NCI-H2196 treated with DMSO at 0.1 percent for 48 hours (cell line): ENCODE measurements around the gene PPP2R5C.

Experiments used
- DNase-seq: peaks from one replicate; lab custom pipeline; 2025; ENCODE audit not compliant: unreplicated experiment; lab: John Stamatoyannopoulos, UW

The PPP2R5C gene

DNA sequence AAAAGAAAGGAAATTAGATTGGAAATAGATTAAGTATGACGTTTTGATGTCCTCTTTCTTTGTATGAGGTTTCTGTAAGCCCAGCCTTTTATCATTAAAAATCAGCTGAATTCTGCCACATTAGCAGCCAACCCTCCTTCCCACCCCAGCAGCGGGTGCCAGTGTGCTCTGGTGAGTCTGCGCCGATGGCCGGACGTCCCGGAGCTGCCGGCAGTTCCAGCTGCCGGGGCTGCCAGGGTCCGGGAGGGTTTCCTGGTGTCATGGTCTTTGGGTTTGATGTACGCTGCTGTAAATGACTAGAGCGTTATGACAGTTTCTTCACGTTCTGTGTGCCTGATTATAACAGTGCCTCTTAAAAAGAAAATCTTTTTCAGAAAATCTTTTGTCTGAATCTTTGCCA, 151.3 kb downstream of the PPP2R5C start:
- no peak for DNase-seq

DNA sequence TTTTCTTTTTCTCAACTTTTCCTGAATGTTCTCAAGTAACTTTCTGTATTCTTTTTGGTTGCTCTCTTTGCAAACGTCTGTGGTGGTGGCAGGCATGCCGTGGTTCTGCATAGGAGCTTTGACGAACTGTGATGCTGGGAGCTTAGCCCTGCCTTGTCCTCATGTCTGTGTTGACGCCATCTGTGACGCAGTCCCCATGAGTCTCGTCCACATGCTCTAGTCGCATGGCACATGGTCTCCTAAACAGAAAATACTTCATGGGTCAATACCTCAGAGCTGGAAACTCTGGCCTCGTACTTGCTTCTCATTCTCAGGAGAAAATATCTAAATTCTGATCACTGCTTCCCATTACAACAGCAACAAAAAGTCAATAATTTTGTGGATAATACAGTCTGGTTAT, 152.6 kb downstream of the PPP2R5C start:
- no peak for DNase-seq

DNA sequence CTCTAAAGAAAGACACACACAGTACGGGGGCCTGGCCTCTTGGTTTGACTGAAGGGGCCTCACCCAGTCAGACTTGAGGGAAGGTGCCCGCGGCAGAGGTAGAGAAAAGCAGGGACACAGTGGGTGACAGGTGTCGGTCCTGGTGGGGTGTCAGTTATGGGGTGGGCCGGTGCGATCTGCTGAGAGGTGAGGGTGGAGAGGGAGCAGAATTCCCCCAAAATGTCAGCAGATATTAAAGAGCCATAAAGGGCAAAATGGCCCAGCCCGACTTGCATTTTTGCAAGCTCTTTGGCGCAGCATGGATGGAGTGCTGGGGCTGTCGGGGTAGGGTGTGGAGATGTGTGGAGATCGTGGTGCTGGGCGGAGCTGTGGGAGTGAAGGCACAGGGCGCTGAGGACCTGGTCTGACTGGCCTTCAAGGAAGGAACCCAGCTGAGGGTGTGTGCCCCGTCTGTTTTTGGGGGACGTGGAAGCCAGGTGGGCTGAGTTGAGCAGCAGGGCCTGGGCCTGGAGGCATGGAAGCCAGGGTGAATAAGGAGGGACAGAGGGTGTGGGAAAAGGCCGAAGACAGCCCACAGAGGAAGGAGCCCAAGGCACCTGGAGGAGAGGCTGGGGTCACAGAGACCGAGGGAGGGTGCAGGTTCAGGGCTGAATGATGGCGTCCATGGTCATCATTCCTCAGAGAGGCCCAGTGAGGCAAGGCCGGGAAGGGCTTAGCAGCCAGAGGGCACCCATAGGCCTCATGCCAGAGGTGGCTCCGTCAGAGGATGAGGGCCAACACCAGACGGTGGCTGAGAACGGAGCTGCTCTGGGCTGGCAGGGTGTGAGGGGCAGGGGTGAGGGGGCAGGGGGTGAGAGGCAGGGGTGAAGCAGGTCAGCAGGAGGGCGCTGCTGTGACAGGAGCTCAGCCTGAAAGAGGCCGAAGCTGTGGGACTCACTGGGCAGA, 154.6 kb downstream of the PPP2R5C start:
- no peak for DNase-seq

DNA sequence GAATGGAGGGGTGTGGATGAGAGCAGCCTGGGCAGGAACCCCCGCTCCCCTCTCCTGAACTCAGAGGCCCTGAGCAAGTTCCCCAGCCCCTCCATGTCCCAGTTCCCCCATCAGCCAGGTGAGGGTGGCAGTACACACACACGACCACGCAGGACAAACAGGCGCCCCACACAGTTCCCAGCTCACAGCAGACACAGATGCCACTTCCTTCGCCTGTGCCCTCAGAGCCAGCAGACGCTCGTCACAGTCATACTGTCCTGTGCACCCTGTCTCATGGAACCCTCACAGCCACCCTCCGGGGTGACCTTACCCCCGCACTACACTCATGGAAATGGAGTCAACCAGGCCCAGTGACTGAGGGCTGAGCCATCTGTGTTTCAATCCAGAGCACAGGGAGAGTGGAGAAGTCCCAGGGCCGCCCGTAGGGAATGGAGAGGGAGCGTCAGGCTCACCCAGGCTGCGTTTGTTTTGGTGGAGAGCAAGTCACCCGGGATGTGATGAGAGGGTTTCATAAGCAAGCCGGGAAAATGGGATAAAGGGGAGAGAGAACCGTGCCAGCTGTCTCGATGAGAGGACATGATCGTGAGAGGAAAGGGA, 155.4 kb downstream of the PPP2R5C start:
- no peak for DNase-seq

DNA sequence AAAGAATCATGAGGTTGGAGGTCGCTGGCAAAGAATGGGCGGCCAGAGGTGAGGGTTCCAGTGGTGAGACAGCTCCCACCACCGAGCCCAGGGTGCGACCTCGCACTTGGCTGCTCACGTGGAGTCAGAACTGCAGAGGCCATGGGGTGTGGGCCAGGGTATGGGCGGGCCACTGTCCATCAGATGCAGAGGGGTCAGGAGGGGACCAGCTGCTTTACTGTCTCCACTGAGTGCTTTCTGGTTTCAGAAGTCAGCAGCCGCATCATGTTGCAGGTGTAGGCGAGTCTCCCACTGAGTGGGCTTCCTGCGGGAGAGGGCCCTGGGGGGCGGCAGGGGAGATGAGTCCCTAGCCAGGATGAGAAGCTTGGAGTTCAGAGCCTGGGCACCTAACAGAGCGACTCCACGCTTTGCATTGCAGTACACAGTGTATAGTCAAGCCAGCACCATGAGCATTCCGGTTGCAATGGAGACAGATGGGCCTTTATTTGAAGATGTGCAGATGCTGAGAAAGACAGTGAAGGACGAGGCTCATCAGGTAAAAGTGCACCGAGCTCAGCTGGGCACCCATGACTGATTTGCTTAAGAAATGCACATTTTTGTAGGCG, 156.0 kb downstream of the PPP2R5C start:
- no peak for DNase-seq

DNA sequence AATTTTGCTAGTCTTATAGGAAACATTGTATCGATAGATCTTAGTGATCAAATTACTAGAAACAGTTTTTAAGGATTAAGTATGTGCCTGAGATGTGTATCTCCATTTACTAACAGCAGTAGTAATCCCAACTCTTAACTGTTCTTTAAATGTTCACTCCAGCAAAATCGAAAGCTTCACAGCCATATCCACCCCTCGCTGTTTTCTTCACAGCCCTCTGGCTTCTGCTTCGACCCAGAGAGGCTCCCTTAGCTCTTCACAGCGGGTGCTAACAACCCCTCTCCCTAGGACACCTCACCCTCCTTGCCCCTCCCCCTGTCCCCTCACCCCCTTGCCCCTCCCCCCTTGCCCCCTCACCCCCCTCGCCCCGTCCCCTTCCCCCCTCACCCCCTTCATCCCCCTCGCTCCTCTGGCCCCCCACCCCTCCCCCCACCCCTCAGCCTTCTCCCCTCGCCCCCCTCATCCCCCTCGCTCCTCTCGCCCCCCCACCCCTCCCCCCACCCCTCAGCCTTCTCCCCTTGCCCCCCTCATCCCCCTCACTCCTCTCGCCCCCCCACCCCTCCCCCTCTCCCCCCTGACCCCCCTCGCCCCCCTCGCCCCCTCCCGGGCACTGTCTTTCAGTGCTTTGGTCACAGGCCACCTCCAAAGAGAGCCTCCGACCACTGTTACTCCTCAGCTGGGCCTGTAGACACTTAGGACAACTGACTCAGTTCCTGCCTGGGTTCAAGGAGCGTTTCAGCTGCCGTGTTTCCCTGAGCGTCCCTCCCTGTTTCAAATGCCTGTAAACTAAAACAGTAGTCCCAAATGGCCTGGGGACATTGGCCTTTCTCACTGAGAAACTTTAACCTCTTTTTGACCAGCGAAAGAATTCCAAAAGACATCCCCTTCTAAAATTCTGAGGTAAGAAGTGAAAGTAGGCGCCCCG, 156.8 kb downstream of the PPP2R5C start:
- no peak for DNase-seq

DNA sequence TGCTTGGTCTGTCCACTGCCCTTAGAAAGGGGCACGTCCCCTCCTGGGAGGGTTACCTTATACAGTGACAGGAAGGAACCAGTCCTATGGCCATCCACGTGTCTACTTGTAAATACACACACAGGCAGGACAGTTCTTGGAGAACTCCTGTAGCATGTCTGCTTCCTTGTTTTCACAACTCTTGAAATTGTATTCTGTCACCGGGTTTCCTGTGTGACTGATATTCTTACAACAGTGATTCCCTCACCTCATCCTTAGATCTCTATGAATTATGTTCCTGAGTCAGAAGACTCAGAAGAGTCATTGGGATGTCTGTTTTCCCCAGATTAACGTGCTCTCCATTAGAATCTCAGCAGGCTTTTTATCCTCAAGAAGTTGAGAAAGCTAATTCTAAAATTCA, 158.8 kb downstream of the PPP2R5C start:
- DNase-seq, result no peak

DNA sequence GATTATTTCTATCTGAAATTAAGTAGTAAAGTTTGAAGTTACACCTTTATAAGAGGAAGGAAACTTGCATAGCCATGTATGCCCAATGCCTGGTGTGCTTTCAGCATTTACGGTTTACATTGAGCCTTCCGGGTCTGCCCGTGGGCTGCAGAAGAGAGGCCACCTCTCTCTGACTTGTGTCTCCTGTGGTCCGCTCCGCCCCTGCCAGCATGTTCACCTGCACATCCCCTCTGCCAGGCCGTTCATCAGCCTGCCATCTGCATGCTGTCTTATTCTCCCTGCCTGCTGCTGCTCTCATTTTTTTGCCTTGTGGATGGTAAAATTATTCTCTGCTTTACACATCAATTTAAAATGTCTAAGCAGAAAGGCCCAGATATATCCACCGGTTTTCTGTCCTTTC, 161.4 kb downstream of the PPP2R5C start:
- no peak for DNase-seq

DNA sequence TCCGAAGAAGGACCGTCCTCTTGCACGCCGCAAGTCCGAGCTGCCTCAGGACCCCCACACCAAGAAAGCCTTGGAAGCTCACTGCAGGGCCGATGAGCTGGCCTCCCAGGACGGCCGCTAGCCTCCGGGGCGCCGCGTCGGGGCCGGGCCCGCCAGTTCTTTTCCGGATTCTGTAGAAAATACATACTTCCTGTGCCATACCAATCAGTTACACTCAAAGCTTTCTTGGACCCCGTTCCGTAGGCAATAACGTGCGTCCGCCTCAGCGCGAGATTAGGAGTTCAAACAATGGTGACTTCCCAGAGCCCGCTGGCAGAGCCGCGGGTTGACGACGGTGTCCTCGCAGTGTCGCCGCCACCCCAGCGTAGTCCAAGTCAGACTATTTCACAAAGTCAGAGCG, 163.6 kb downstream of the PPP2R5C start:
- no peak for DNase-seq

DNA sequence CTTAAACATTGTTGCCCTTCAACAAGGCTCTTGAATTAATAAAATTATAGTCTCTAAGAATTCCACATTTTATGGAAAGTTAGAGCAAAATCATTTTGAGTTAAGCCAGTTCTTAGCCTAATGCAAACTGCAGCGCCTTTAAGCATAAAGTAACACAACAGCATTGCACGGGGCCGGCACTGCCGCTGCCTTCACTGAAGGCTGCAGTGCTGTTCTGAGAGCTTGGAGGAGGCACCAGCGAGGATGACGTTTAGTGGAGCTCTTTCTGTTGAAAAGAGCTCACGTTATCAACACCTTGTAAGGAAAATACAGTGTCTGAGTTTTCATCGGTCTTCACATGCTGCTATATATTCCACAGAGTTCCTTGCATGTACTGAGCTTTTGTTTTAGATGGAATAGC, 164.6 kb downstream of the PPP2R5C start:
- DNase-seq, result no peak

DNA sequence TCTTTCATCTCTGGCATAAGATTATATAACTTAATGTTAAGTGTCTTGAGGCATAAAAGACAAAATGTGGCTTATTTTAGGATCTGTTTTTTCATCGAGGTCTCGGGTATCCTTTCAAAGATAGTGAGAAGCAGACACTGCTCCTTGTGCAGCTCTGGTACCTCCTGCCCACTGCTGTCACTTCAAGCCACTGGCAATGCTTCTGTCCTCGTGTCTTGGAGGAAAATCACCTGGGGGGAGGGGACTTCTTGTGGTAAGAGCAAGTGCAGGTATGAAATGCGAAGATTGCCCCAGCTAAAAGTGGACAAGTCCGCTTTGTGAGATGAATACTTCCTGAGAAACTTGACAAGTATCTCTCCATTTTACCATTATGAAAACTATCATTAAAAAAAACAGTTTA, 165.1 kb downstream of the PPP2R5C start:
- no peak for DNase-seq

DNA sequence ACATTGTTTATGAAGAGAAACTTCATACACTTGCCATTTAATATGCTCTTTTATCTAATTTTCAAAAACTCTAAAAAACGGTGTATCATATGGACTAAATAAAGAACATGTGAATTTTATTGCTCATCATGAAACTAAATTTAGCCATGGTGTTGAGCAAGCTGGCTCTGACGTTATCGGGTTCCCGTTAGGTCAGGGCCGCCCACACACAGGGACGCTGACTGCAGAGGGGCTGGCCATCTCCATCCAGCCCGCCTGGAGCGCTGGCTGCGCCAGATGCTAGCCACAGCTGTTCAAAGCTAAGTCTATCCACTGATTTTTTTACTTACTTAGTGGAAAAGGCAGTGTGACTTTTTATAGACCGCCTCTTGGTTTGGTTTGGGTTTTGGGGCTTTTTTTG, 166.3 kb downstream of the PPP2R5C start:
- no peak for DNase-seq

DNA sequence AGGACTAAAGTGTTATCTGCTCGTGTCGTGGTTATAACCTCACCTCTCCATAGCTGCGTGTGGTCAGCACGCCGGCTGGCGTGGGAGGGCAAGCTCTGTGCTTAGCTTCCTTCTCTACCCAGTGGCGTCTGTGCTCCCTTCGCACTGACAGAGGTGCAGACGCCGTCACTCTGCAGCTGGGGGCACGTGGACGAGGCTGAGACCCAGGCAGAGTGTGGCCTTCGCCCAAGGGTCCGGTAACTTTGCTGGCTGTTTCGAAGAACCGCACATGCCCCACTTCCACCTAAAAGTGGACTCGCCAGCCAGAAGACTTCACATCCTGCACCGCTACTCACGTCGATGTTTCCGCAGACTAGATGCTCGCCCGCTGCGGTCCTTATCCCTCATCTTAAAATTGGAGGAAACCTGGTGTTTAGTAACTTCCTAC, 166.9 kb downstream of the PPP2R5C start:
- DNase-seq, result no peak

DNA sequence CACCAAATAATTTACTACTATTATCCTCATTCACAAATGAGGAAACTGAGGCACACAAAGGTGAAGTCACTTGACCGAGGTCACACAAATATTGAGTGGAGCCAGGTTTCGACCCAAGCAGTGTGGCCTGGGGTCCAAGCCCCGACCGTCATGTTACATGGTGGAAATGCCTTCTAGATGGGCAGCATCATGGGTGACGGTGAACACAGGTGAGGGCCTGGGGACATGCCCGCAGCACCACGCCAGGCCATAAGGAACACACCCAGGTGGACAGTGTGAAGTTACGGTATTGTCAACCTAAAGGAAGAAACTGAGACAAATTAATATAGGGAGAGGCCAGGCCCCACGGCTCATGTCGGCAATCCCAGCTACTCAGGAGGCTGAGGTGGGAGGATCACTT, 167.6 kb downstream of the PPP2R5C start:
- no peak for DNase-seq

DNA sequence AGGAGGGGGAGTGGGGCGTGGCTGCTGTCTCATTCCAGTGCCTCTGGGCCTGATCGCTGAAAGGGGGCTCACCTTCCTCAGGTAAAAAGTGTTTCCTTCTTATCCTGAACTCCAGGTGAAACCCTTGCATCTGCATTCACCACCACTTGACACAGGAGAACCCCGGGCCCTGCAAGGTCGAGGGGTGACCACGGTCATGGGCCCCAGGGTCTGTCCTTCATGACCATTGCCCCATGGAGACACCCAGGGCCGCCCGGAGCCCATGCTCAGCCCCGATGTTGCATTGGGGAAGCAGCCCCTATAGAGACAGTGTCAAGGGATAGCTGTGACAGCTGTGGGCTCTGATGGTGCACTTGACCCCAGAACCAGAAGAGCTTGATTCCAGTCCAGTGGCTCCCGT, 168.4 kb downstream of the PPP2R5C start:
- DNase-seq, result no peak

DNA sequence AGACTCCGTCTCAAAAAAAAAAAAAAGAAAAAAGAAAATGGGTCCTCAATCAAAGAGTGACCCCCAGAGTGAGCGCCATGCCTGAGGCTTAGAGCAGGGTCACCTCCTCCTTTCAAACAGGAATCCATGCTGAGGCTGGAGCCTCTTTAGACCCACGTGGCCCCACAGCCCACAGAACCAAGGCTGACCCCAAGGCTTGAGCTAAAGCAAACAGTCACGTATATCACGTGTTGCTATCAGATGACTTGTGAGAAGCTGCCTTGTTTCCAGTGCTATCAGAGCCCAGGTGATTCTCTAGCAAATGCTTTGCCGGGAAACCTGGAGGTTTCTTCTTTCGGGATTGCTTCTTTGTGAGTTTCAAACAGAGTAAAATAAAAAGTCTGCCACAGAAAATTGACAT, 171.2 kb downstream of the PPP2R5C start:
- no peak for DNase-seq

DNA sequence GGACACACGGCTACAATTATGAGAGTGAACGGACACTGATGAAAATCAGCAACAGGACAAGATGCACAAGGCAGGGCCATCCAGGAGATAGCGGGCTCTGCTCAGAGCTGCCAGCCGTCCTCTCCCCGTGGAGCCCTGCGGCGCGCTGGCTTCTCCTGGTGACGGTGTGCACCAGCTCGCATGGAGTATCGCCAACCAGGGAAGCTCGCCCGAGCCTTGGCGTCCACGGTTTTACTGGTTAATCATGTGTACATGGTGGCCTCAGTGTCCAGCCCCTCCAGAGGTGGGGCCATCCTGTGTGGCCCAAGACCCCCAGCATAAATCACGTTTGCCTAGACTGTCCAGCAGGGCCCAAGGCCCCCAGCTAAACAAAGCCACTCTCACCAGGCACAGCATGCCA, 171.7 kb downstream of the PPP2R5C start:
- DNase-seq, result no peak

DNA sequence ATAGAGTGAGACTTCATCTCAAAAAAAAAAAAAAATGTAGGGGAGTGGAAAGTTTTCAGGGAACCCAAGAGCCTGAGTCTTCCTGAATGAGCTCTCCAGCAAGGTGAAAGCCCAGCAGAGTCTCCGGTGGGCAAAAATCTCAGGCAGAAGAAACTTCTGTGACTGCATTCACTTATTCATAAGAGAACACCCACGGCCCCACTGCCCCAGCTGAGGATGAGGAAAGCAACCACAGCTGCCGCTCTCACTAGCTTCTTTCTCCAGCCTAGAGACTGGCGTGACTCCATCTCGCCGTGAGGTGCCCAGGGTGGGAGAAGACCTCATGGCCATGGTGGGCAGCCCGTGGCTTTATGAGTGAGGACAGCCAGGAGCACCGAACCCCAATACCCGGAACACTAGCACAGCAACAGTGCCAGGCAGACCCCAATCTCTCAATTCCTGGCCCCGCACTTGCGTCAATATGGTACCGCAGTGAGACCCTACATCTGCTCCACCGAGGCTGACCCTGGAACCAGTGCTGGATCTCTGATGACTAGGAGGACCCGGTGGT, 173.2 kb downstream of the PPP2R5C start:
- DNase-seq, result no peak

DNA sequence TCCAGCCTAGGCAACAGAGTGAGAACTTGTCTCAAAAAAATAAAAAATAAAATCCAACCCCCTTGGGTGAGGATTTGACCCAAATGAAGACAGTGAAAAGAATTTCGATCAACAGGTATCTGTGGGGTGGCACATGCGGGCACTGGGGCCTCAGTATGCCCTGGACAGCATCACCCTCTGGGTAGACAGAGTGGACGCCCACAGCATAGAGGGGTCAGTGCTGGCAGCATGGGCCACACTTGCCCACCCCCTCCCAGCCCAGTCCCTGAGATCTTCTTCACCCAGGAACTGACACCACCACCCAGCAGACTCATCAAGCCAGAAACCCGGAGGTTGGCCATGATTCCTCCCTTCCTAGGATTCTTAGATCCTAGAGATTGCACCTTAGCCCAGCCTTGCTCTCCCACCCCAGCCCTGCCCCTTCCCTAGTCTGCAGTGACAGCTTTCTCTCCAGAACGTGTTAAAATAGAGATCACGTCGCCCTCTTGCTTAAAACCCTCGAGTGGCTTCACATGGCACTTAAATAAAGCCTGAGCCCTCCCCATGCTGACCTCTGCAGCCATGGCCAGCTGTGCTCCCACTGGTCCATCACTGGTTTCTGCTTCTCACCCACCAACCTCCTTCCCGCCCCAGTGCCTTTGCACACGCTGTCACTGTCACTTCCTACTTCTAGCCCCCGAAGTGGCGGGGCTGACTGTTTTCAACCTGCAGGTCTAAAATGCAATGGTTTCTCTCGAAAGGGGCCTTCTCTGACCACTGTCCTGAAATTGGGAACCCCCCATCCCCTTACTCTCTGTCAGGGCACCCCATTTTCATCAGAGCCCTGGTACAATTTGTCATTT, 176.6 kb downstream of the PPP2R5C start:
- DNase-seq, result no peak

DNA sequence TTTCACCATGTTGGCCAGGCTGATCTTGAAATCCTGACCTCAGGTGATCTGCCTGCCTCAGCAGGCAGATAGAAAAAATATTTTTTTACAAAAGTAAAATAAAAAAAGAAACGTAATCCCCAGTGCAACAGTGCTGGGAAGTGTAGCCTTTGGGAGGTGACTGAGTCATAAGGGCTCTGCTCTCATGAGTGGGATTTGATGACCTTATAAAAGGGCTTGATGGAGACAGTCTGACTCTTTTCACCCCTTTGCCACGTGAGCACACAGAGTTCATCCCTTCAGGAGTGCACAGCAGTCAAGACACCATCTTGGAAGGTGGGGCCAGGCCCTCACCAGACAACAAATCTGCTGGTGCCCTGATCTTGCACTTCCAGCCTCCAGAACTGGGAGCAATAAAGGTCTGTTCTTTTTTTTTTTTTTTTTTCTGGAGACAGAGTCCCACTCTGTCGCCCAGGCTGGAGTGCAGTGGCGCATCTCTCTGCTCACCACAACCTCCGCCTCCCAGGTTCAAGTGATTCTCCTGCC, 178.2 kb downstream of the PPP2R5C start:
- no peak for DNase-seq
